HuH-7 (cell line): ENCODE results near the gene TMUB1.
A peak's percentile ranks its signal among the peaks of the same experiment; 100 is the strongest.

Experiments
- DNase-seq: peaks from one replicate; pipeline ENCODE4 v3.0.0; 2011; ENCODE audit warnings: low spot score

The TMUB1 gene

GRCh38 chr7:151121380-151122170 lies 38.3 kb upstream of the TMUB1 start:
- DNase-seq = no peak

DNA sequence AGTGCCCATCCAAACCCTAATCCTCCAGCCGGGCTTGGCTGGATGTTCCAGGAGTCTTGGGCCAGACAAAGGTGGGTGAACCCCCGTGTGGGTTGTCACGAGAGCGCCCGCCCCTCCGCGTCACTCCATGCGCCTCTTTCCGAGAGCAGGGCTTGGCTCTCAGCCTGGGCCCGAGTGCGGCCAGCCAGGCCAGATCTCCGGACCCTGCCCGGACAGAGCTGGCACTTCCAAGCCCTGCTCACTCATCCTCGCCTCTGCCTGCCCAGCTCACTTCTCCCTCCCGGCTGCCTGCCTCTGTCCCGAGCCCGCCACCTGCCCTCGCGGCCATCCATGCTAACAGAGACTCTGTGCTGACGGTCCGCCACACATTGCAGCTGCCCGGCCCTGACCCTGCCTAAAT lies 37.6 kb upstream of the TMUB1 start:
- no peak for DNase-seq

GRCh38 chr7:151119902-151120301 lies 36.6 kb upstream of the TMUB1 start:
- DNase-seq = no peak

DNA sequence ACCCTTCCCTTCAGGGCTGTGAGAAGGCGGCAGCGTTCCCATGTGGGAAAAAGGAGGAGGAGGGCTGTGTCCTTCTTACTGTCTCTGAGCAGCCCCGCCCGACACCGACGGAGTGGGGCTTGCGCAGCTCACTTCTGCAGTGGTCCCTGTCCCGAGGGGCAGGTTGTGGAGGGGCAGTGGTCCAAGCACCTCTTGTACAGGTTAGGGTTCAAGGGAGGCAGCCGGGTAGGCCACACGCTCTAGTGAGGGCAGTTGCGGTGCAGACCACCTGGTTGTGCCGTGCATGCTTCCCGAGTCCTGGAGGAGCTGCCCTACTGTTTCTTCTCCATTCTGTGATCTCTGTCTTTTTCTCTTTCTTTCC lies 35.7 kb upstream of the TMUB1 start:
- no peak for DNase-seq

DNA sequence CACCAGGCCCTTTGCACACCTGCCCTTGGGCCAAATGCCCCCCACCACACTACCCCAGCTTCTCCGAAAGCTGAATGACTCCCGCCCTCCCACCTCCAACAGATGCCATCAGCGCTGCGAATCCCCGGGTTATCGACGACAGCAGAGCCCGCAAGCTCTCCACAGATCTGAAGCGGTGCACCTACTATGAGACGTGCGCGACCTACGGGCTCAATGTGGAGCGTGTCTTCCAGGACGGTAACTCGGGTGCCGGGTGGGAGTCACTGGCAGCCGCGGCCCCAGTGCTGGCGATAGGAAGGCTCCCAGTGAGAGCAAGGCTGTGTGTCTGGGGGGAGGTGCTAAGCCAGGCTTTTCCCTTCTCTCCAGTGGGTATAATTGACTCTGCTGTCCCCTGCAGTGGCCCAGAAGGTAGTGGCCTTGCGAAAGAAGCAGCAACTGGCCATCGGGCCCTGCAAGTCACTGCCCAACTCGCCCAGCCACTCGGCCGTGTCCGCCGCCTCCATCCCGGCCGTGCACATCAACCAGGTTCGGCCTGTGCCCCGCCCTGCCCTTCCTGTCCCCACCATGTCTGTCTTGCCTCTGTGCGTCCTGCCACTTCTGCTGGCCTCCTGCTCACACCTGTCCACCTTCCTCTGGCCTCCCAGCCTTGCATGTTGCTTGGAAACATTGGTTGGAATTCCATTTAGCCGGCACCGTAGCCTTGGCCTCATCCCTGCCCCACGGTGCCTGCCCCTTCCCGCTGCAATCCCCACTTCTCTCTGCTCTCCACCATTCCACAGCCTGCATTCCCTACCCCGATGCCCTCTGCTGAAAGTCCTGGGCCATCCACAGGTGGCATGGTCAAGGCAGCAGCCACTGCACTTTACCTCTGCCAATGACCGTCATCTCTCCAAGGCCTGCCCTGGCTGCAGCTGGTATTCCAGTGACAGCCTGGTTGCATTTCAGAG lies 35.1 kb upstream of the TMUB1 start:
- no peak for DNase-seq

GRCh38 chr7:151117565-151117964 lies 34.3 kb upstream of the TMUB1 start:
- DNase-seq = no peak

- no peak for DNase-seq
Measured at GRCh38 chr7:151116603-151117440, 33.5 kb upstream of the TMUB1 start.

- DNase-seq = no peak
Measured at GRCh38 chr7:151115836-151116418, 32.6 kb upstream of the TMUB1 start.

- DNase-seq = no peak
Measured at GRCh38 chr7:151115121-151115835, 32.0 kb upstream of the TMUB1 start.

- DNase-seq = no peak
Measured at GRCh38 chr7:151114151-151115090, 31.1 kb upstream of the TMUB1 start.

DNA sequence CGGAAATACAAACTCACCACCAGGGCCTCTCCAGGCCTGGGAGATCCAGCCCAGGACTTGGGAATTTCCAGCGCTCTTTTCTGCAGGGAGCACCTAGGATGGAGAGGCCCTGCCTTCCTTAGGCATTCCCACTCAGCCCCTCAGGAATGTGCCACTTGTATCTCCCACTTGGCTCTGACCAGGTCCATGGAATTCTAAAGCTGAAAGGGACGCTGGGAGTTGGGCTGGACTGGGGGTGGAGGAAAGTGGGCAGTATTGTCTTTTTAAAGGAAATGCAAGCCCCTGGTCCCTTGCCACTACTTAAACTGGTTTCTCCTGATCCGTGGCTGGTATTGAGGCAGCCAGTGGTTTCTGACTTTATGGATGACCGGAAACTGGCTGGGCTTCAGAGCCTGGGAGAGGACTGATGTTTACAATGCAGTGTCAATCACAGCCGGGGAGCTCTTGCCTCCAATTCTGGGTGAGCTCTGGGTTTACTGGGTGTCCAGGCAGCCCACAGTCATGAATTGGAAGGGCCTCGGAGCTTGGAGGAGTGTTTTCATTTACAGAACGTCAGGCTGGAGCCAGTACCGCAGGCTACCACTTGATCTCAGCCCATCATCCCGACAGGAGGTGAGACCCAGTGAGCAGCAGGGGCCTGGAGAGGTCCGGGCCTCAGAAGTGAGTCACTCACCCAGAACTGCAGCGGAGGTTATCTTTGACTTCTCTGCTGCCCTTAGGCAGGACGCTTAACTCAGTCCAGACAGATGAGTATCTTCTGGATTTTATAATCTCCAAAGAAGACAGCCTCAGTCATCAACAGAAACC lies 30.3 kb upstream of the TMUB1 start:
- DNase-seq = no peak

DNA sequence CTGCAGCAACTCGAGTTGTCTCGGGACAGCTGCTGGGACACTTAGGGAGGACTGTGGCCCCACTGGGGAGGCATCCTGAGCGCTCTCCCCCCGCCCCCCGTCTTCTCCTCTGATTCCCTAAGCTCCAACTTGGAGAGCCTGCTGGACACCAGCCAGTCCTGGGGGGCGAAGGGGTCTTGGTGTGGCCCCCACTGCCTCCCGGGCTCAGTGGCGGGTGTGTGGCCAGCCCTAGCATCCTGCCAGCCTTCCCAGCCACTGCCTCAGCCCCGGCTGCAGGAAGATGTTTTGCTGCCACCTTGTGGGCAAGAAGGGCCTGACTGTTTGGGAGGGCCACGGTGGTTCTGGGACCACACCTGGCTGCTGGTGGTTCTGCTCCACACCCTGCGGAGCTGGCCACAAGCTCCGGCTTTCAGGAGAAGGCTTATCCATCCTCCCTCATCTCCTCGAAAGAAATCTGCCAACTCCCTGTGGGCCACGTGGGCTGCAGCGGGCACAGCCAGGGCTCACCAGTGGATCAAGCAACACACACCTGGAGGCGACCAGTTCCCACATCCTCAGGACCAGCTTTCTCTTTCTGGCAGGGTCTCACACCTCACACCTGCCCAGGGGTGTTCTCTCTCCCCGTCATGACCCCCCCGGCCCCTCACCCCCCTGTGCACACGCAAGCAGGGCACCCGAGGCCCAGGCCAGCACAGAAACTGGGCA lies 27.8 kb upstream of the TMUB1 start:
- peak; percentile 99 for DNase-seq

- DNase-seq = no peak
Measured at GRCh38 chr7:151110236-151110940, 27.1 kb upstream of the TMUB1 start.

DNA sequence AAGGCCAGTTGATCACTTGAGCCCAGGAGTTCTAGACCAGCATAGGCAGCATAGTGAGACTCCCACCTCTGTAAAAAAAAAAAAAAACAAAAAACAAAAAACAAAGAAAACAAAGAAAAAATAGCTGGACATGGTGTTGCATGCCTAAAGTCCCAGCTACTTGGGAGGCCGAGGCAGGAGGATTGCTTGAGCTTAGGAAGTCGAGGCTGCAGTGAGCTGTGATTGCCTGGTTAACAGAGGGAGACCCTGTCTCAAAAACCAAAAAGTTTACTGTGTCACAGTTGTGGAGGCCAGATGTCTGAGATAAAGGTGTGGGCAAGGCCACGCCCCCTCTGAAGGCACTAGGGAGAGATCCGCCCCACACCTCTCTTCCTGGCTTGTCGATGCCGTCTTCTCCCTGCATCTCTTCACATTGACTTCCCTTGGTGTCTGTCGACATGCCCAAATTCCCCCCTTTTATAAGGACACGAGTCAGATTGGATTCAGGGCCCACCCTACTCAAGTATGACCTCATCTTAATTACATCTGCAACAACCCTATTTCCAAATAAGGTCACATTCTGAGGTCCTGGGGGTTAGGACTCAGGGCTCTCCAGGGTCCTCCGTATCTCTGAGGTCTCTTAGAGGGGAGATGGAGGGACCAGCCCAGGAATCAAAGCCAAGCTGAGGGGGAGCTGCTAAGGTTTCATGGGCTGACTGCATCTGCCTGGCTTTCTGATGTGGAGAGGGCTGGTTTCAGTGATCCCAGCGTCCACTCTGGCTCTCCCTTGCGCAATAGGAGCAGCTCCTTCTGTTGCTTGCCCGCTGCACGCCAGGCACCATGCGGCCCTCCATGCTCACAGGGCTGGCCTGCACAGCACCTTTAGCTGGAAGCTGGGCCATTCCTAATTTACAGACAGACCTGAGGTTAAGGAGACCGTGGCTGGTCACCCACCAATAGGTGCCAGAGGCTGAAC lies 26.1 kb upstream of the TMUB1 start:
- no peak for DNase-seq

DNA sequence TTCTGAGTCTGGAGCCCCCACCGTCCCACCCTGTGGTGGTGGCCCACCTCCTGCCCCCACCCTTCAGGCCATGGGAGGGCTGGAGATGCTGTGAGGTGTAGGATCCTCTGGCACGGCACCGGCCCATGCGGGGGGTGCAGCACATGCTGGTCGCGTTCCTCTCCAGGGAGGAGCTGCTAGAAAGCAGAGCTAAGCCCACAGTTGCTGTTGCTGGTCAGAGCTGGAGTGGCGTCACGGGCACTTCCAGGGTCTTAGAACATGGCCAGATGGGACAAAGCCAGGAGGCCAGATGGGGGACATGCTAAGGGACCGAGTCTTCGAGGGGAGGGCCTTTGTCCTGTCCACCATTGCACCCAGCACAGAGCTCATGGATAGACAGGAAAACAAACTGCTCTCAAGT lies 24.6 kb upstream of the TMUB1 start:
- DNase-seq = no peak

- no peak for DNase-seq
Measured at GRCh38 chr7:151104411-151105235, 21.3 kb upstream of the TMUB1 start.
